Stimulated activated naive CD8-positive, alpha-beta T cell treated with anti-CD3 and anti-CD28 coated beads, Interleukin-15, Interleukin-2, amounts not matched to agents 100 ng/mL and 50 ng/mL, for 24 hours (primary cell): Measurements from ENCODE around the gene MED14.
A peak's percentile ranks its signal among the peaks of the same experiment; 100 is the strongest.
"Not testable (repeated sequence)": the region's sequence is repeated elsewhere in the genome, so short reads cannot be mapped to it uniquely, and the experiment has no call there.

Experiments used
- H3K27ac Mint-ChIP-seq: one replicate; pipeline ENCODE4 v1.8.0; 2021; ENCODE audit warnings: mild to moderate bottlenecking, mixed read lengths
- H3K27me3 Mint-ChIP-seq: one replicate; pipeline ENCODE4 v1.8.0; 2021; ENCODE audit warnings: mixed read lengths
- H3K36me3 Mint-ChIP-seq: one replicate; pipeline ENCODE4 v1.8.0; 2021; ENCODE audit warnings: low read depth, mixed read lengths
- H3K4me1 Mint-ChIP-seq: one replicate; pipeline ENCODE4 v1.8.0; 2021; ENCODE audit warnings: low read depth, mixed read lengths
- H3K4me3 Mint-ChIP-seq: one replicate; pipeline ENCODE4 v1.8.0; 2021; ENCODE audit warnings: mild to moderate bottlenecking, mixed read lengths
- H3K9me3 Mint-ChIP-seq: one replicate; pipeline ENCODE4 v1.8.0; 2021; ENCODE audit warnings: mixed read lengths

MED14 gene

GRCh38 chrX:40735325-40736169 is at the start of gene MED14:
Gene MED14, minus strand, starts transcription at chrX:40735542. Its CDS starts 130 bp downstream, at chrX:40735412.
- Mint-ChIP-seq H3K9me3 (no peaks in the 10 kb centered on the region), H3K36me3 (peaks cover 13% of the 10 kb centered on the region), H3K27ac (peak within 1 kb of the TSS; percentile 94), H3K4me3 (peak within 1 kb of the TSS; percentile 88), H3K27me3 (no peaks in the 10 kb centered on the region), H3K4me1 (peaks cover 50% of the 10 kb centered on the region)

DNA sequence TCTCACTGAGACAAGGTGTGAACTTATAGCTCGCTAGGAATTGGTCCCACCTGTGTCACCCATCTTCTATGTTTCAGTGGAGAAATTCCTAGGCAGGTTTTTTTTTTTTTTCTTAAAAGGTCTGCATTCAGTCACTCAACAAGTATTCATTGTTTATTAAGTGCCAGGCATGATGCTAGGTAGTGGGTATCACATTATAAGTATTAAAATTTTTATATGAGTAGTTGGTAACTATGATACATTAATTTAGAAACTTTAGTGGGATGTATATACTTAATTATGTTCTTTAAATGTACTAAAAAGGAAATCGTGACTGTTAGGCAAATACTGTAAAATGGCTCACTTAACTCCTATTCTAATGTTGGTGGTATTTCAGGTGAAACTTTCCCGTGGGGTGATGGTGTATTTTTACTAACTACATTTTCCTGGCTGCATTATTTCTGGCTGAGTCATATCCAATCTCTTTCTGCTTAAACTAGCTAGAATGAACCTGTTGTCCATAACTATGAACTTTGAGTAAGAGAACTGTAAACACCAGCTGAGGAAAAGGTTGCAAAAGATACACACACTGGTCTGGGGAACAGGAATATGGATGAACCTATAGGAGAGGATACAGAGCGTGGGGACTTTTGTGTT is 49.3 kb upstream of the MED14 start:
- Mint-ChIP-seq H3K9me3 (no peaks in the 10 kb centered on the region), H3K27ac (no peak overlapping the region), H3K4me3 (no peak overlapping the region), H3K36me3 (no peaks in the 10 kb centered on the region), H3K4me1 (peaks cover 5% of the 10 kb centered on the region), H3K27me3 (no peaks in the 10 kb centered on the region)

DNA sequence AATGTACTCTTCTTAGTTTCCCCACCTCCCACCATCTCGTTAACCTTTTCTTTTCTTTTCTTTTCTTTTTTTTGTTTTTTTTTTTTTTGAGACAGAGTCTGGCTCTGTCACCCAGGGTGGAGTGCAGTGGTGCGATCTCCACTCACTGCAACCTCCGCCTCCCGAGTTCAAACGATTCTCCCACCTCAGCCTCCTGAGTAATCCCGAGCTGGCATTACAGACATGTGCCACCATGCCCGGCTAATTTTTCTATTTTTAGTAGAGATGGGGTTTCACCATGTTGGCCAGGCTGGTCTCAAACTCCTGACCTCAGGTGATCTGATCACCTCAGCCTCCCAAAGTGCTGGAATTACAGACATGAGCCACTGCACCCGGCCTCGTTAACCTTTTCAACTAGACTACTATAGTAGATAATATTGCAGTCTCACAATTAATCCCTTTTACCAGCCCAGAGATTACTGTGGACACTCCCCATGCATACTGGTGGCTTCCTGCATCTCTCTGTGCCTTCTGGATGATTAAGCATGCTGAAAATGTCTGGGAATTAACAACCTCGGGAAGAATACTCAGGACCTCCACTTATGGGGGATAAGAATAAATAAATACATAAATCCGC is 47.4 kb upstream of the MED14 start:
- not testable (repeated sequence) for H3K27me3 Mint-ChIP-seq, H3K36me3 Mint-ChIP-seq, H3K27ac Mint-ChIP-seq, H3K4me3 Mint-ChIP-seq, H3K9me3 Mint-ChIP-seq, H3K4me1 Mint-ChIP-seq

GRCh38 chrX:40780951-40781350 is 45.6 kb upstream of the MED14 start:
- Mint-ChIP-seq H3K36me3 (no peaks in the 10 kb centered on the region), H3K4me1 (peaks cover 5% of the 10 kb centered on the region), H3K27ac (no peak overlapping the region), H3K27me3 (peaks cover 4% of the 10 kb centered on the region), H3K9me3 (no peaks in the 10 kb centered on the region), H3K4me3 (no peak overlapping the region)

DNA sequence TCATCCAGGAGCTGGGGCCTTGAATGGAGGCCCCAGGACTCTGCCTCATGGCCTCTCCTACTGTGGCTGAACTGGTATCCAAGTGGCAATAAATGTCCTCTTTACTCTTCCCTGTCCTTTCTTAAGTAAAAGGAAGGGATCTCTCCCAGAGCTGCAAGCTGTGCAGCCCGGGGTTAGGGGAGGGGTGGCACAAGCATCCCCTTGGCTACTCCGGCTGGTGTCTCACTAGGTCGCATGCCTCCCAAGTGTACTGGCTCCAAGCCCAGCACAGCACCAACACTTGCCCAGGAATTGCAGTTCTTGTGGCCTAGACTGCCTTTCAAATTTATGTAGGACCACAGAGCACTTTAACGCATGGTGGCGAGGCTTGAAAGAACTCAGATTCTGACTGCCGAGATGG is 44.7 kb upstream of the MED14 start:
- H3K27ac Mint-ChIP-seq: no peak overlapping the region
- no peaks in the 10 kb centered on the region for H3K9me3 Mint-ChIP-seq
- H3K36me3 Mint-ChIP-seq: no peaks in the 10 kb centered on the region
- no peak overlapping the region for H3K4me3 Mint-ChIP-seq
- peaks cover 5% of the 10 kb centered on the region for H3K4me1 Mint-ChIP-seq
- H3K27me3 Mint-ChIP-seq: peaks cover 4% of the 10 kb centered on the region

DNA sequence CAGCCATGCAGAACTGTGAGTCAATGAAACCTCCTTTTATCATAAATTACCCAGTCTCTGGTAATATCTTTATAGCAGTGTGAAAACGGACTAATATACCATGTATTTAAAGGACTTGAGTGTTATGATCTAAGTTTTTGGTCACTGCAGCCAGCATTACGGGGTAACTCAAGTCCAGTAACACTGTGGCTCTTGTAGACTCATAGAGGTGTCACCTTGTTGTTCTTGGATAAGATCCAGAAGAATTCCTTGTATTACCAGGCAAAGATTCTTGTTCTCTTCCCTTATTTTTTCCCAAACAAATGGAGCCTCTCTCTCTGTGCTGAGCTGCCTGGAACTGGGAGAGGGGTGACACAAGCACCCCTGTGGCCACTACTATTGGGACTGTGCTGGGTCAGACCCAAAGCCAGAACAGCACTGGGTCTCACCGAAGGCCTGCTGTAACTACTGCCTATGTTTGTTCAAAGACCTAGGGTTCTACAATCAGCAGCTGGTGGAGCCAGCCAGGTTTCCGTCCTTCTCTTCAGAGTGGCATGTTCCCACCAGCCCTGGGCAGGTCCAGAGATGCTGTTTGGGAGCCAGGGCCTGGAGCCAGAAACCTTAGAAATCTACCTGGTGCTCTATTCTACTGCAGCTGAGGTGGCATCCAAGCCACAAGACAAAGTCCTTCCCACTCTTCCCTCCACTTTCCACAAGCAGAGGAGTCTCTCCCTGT is 43.7 kb upstream of the MED14 start:
- Mint-ChIP-seq H3K9me3 (no peaks in the 10 kb centered on the region), H3K4me1 (no peaks in the 10 kb centered on the region), H3K36me3 (no peaks in the 10 kb centered on the region), H3K27me3 (peaks cover 4% of the 10 kb centered on the region), H3K27ac (peak overlapping the region; percentile 16), H3K4me3 (no peak overlapping the region)

- Mint-ChIP-seq H3K4me3 (no peak overlapping the region), H3K36me3 (no peaks in the 10 kb centered on the region), H3K27me3 (peaks cover 4% of the 10 kb centered on the region), H3K27ac (no peak overlapping the region), H3K4me1 (no peaks in the 10 kb centered on the region), H3K9me3 (no peaks in the 10 kb centered on the region)
These were observed 38.5 kb upstream of the MED14 start for GRCh38 chrX:40773809-40774208.

DNA sequence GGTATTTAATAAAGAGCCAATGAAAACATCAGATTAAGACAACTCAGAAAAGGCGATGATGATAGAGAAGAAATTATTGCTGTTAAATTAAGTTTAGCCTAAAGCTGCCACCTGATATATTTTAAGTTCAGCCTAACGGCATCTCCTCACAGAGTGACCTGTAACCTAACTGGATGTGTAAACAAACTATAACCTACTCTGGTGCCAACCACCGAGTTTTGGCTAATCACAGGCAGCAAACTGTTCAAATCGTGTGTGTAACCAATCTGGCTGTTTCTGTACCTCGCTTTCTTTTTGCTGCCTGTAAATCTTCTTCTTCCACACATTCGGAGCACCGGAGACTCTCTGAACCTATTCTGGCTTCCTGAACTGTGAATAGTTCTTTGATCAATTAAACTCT is 37.8 kb upstream of the MED14 start:
- Mint-ChIP-seq H3K27me3 (no peaks in the 10 kb centered on the region), H3K4me3 (no peak overlapping the region), H3K27ac (no peak overlapping the region), H3K4me1 (no peaks in the 10 kb centered on the region), H3K36me3 (no peaks in the 10 kb centered on the region), H3K9me3 (no peaks in the 10 kb centered on the region)

DNA sequence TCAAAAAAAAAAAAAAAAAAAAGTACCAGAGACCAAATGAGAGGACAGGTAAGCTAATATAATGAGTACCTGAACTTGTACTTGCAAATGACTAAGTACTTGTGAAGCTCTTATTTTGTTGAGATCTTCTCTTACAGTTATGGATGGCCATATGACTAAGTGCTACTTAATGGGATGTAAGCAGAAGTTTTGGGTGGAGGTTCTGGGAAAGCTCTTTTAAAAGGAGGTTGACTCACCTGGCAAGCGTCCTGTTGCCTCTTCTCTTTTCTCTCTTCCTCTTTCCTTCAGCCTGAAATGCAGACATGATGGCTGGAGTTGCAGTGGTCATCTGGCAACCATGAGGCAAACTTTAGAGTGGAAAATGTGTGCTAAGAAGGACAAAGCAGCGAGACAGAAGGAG is 36.9 kb upstream of the MED14 start:
- no peak overlapping the region for H3K27ac Mint-ChIP-seq

GRCh38 chrX:40761762-40762161 is 26.4 kb upstream of the MED14 start:
- Mint-ChIP-seq H3K27me3 (no peaks in the 10 kb centered on the region), H3K9me3 (no peaks in the 10 kb centered on the region), H3K4me3 (no peak overlapping the region), H3K36me3 (no peaks in the 10 kb centered on the region), H3K4me1 (peaks cover 3% of the 10 kb centered on the region), H3K27ac (no peak overlapping the region)

More for the DNA sequence above, 36.9 kb upstream of the MED14 start:
- H3K4me1 Mint-ChIP-seq: no peaks in the 10 kb centered on the region
- no peak overlapping the region for H3K4me3 Mint-ChIP-seq
- H3K27me3 Mint-ChIP-seq: no peaks in the 10 kb centered on the region
- no peaks in the 10 kb centered on the region for H3K36me3 Mint-ChIP-seq
- H3K9me3 Mint-ChIP-seq: no peaks in the 10 kb centered on the region

DNA sequence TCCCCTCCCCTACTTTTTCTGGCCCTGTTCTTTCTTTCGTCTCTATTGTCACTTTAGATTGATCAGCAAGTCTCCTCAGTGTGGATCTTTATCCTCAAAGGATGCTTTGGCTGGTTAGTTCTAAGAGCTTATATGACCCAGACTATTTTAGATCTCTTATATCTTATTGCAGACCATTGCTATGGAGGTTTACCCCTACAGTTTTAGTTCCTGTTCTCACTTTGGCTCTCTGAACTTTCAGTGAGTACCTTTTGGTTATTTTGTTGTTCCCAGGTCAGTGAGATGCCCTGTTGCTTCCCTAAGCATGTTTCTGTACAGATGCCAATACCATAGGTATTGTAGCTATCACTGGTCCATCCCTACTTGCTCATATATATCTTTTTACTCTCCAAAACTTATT is 24.0 kb upstream of the MED14 start:
- H3K9me3 Mint-ChIP-seq: no peaks in the 10 kb centered on the region
- no peaks in the 10 kb centered on the region for H3K27me3 Mint-ChIP-seq
- H3K4me3 Mint-ChIP-seq: no peak overlapping the region
- H3K4me1 Mint-ChIP-seq: peaks cover 3% of the 10 kb centered on the region
- no peaks in the 10 kb centered on the region for H3K36me3 Mint-ChIP-seq
- no peak overlapping the region for H3K27ac Mint-ChIP-seq

- no peak overlapping the region for H3K4me3 Mint-ChIP-seq
- H3K4me1 Mint-ChIP-seq: peaks cover 3% of the 10 kb centered on the region
- H3K27me3 Mint-ChIP-seq: no peaks in the 10 kb centered on the region
- no peak overlapping the region for H3K27ac Mint-ChIP-seq
- peaks cover 4% of the 10 kb centered on the region for H3K9me3 Mint-ChIP-seq
- H3K36me3 Mint-ChIP-seq: no peaks in the 10 kb centered on the region
These were observed 21.7 kb upstream of the MED14 start for GRCh38 chrX:40757058-40757457.

GRCh38 chrX:40755291-40756249 is 20.2 kb upstream of the MED14 start:
- peaks cover 9% of the 10 kb centered on the region for H3K9me3 Mint-ChIP-seq
- no peak overlapping the region for H3K4me3 Mint-ChIP-seq
- no peaks in the 10 kb centered on the region for H3K27me3 Mint-ChIP-seq
- H3K36me3 Mint-ChIP-seq: no peaks in the 10 kb centered on the region
- H3K27ac Mint-ChIP-seq: no peak overlapping the region
- peaks cover 7% of the 10 kb centered on the region for H3K4me1 Mint-ChIP-seq
